Astrocyte (in vitro differentiated cells and primary cell): ENCODE measurements around the gene HDAC10. TPM values are rescaled to one million over a fixed set of nuclear protein-coding genes. Genes with fewer than 3 reads are reported as not detected.

Source experiments
- DNase-seq: peaks from one replicate; pipeline ENCODE4 v3.0.0-alpha.2; 2010; ENCODE audit warnings: low read depth
- FAIRE-seq: peaks from 2 replicates; lab custom pipeline; 2011; peaks lifted over from hg19 to GRCh38; lab: Jason Lieb, UNC
- H2AFZ ChIP-seq: 2 replicates; pipeline ENCODE4 v1.6.0; 2012; ENCODE audit warnings: low read depth, low read length, inconsistent platforms
- H3K27ac ChIP-seq: 2 replicates; pipeline ENCODE4 v1.5.1; 2011; ENCODE audit warnings: low read depth, low read length, inconsistent platforms
- H3K27me3 ChIP-seq: 2 replicates; pipeline ENCODE4 v1.6.0; 2011; ENCODE audit warnings: low read length, inconsistent platforms; ENCODE audit not compliant: insufficient read depth
- H3K36me3 ChIP-seq: 2 replicates; pipeline ENCODE4 v1.5.1; 2011; ENCODE audit warnings: low read length, inconsistent platforms; ENCODE audit not compliant: insufficient read depth
- H3K4me1 ChIP-seq: 2 replicates; pipeline ENCODE4 v1.5.1; 2011; ENCODE audit warnings: low read length, inconsistent platforms; ENCODE audit not compliant: insufficient read depth
- H3K4me2 ChIP-seq: 2 replicates; pipeline ENCODE4 v1.6.0; 2012; ENCODE audit warnings: low read length, inconsistent platforms
- H3K4me3 ChIP-seq: 2 replicates; pipeline ENCODE4 v1.5.1; 2011; ENCODE audit warnings: low read depth, mild to moderate bottlenecking, low read length, inconsistent platforms; ENCODE audit not compliant: insufficient read depth
- H3K79me2 ChIP-seq: 2 replicates; pipeline ENCODE4 v1.6.0; 2012; ENCODE audit warnings: mild to moderate bottlenecking, low read length, inconsistent platforms; ENCODE audit not compliant: insufficient read depth
- H3K9ac ChIP-seq: 2 replicates; pipeline ENCODE4 v1.6.0; 2012; ENCODE audit warnings: mild to moderate bottlenecking, low read length, inconsistent platforms
- H3K9me3 ChIP-seq: 2 replicates; pipeline ENCODE4 v1.5.1; 2012; ENCODE audit warnings: low read depth, mild to moderate bottlenecking, low read length, inconsistent platforms; ENCODE audit not compliant: insufficient read depth
- H4K20me1 ChIP-seq: 2 replicates; pipeline ENCODE4 v1.6.0; 2012; ENCODE audit warnings: low read length, inconsistent platforms; ENCODE audit not compliant: insufficient read depth
- H3K27ac Mint-ChIP-seq: one replicate; pipeline ENCODE4 v1.8.0; 2021; ENCODE audit warnings: mild to moderate bottlenecking, mixed read lengths; ENCODE audit not compliant: unreplicated experiment
- H3K27me3 Mint-ChIP-seq: one replicate; pipeline ENCODE4 v1.8.0; 2021; ENCODE audit warnings: low read depth, mixed read lengths; ENCODE audit not compliant: unreplicated experiment
- H3K36me3 Mint-ChIP-seq: one replicate; pipeline ENCODE4 v1.8.0; 2021; ENCODE audit warnings: low read depth, mixed read lengths; ENCODE audit not compliant: unreplicated experiment
- H3K4me1 Mint-ChIP-seq: one replicate; pipeline ENCODE4 v1.8.0; 2021; ENCODE audit warnings: low read depth, mixed read lengths; ENCODE audit not compliant: unreplicated experiment
- H3K4me3 Mint-ChIP-seq: one replicate; pipeline ENCODE4 v1.8.0; 2021; ENCODE audit warnings: mild to moderate bottlenecking, moderate library complexity, mixed read lengths; ENCODE audit not compliant: unreplicated experiment
- H3K9me3 Mint-ChIP-seq: one replicate; pipeline ENCODE4 v1.8.0; 2021; ENCODE audit warnings: mild to moderate bottlenecking, mixed read lengths; ENCODE audit not compliant: unreplicated experiment
- CTCF ChIP-seq: IDR thresholded peaks from 2 replicates; pipeline ENCODE4 v1.5.1; 2011; ENCODE audit warnings: low read depth, mild to moderate bottlenecking, inconsistent platforms, low read length, moderate library complexity; ENCODE audit not compliant: insufficient read depth
- EZH2 ChIP-seq: IDR thresholded peaks from 2 replicates; pipeline ENCODE4 v1.6.1; 2012; ENCODE audit warnings: mild to moderate bottlenecking, low read length, inconsistent platforms; ENCODE audit not compliant: insufficient read depth
- total RNA-seq: library from RNA; stranded (reverse); gene quantifications from 2 replicates; pipeline ENCODE4 v1.2.1, GENCODE V29; 2021

The HDAC10 gene
- total RNA-seq, 1 donor from 2014 or later, result 46.5 TPM

DNA sequence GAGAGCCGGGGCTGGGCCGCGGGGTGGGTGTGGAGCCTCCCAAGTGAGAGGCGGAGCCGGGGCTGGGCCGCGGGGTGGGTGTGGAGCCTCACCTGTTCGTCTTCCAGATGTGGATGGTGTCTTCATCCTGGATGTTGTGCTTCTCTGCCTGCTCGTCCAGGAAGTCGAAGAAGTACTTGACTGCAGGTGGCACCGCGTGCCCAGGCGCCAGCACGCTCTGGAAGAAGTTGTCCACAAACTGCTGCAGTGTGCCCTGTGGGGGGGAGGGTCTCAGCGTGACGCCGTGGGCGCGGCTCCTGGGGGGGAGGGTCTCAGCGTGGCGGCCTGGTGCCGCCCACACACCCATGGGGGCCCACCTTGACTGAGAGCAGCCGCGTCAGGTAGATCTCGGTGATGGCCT, 26.7 kb upstream of the HDAC10 start:
- Histone ChIP-seq H3K36me3 (peaks cover 15% of the 10 kb centered on the region), H3K27ac (no peak overlapping the region), H3K4me1 (peaks cover 10% of the 10 kb centered on the region), H3K9me3 (no peaks in the 10 kb centered on the region), H2AFZ (no peak overlapping the region), H3K9ac (no peak overlapping the region), H3K27me3 (no peaks in the 10 kb centered on the region), H3K79me2 (peaks cover 4% of the 10 kb centered on the region), H4K20me1 (peaks cover 47% of the 10 kb centered on the region), H3K4me2 (no peak overlapping the region), H3K4me3 (no peak overlapping the region)
- TF ChIP-seq CTCF, result no peak
- TF ChIP-seq EZH2, result no peak
- FAIRE-seq (no peak), DNase-seq (no peak)
- Mint-ChIP-seq H3K27ac (no peak overlapping the region), H3K27me3 (no peaks in the 10 kb centered on the region), H3K9me3 (no peaks in the 10 kb centered on the region), H3K4me1 (peaks cover 10% of the 10 kb centered on the region), H3K36me3 (peaks cover 2% of the 10 kb centered on the region), H3K4me3 (no peak overlapping the region)

DNA sequence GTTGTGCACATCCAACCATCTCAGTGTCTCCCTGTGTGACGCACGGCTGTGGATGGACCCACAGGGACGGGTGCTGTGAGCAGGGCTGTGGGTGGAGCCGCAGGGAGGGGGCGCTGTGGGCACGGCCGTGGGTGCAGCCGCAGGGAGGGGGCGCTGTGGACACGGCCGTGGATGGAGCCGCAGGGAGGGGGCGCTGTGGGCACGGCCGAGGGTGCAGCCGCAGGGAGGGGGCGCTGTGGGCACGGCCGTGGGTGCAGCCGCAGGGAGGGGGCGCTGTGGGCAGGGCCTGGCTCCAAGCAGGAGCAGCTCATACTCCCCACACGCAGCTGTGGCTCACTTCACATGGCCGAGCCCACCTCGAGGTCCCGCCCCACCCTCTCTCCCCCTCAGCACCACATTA, 25.1 kb upstream of the HDAC10 start:
- Histone ChIP-seq H3K9me3 (no peaks in the 10 kb centered on the region), H2AFZ (no peak overlapping the region), H4K20me1 (peaks cover 41% of the 10 kb centered on the region), H3K36me3 (peaks cover 8% of the 10 kb centered on the region), H3K4me3 (no peak overlapping the region), H3K4me1 (peaks cover 5% of the 10 kb centered on the region), H3K79me2 (no peaks in the 10 kb centered on the region), H3K4me2 (no peak overlapping the region), H3K27me3 (no peaks in the 10 kb centered on the region), H3K27ac (no peak overlapping the region), H3K9ac (no peak overlapping the region)
- no peak for FAIRE-seq
- no peak for DNase-seq
- Mint-ChIP-seq H3K27ac (no peak overlapping the region), H3K27me3 (no peaks in the 10 kb centered on the region), H3K9me3 (no peaks in the 10 kb centered on the region), H3K36me3 (peaks cover 2% of the 10 kb centered on the region), H3K4me1 (peaks cover 8% of the 10 kb centered on the region), H3K4me3 (no peak overlapping the region)
- TF ChIP-seq EZH2 (no peak), CTCF (no peak)

GRCh38 chr22:50275181-50276055, 24.4 kb upstream of the HDAC10 start:
- DNase-seq (no peak), FAIRE-seq (no peak)
- Mint-ChIP-seq H3K27me3 (no peaks in the 10 kb centered on the region), H3K4me3 (no peak overlapping the region), H3K4me1 (peaks cover 8% of the 10 kb centered on the region), H3K9me3 (no peaks in the 10 kb centered on the region), H3K36me3 (peaks cover 2% of the 10 kb centered on the region), H3K27ac (no peak overlapping the region)
- no peak for TF ChIP-seq CTCF
- no peak for TF ChIP-seq EZH2
- Histone ChIP-seq H3K9ac (no peak overlapping the region), H3K36me3 (peaks cover 6% of the 10 kb centered on the region), H3K4me2 (no peak overlapping the region), H3K4me1 (peaks cover 8% of the 10 kb centered on the region), H4K20me1 (peaks cover 37% of the 10 kb centered on the region), H3K79me2 (no peaks in the 10 kb centered on the region), H2AFZ (no peak overlapping the region), H3K9me3 (no peaks in the 10 kb centered on the region), H3K27me3 (no peaks in the 10 kb centered on the region), H3K27ac (no peak overlapping the region), H3K4me3 (no peak overlapping the region)
